Measurements from ENCODE around the gene NFIA. TPM values are rescaled to one million over a fixed set of nuclear protein-coding genes. Genes with fewer than 3 reads are reported as not detected.

NFIA gene
- total RNA-seq, 1 donor from 2014 or later: 66.6 TPM

DNA sequence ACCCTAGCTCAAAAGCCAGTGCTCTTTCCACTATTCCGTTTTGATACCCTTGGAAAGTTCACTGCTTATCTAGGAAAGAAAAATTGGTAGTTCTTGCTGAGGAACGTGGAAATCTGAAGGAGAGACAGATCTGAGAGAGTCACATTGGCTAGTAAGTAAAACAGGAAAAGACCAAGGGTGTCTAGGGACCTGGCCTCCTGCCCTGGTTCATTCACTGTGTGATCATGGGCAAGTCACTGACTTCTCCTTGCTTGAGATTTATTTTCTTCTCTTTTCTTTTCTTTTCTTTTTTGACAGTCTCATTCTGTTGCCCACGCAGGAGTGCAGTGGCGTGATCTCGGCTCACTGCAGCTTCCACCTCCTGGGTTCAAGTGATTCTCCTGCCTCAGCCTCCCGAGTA lies 90.8 kb downstream of the NFIA start:
- DNase-seq (no peak), ATAC-seq (no peak)
- TF ChIP-seq CTCF (IDR thresholded peaks at IDR 0.05): no peak
- H3K4me3 ChIP-seq: no peak overlapping the region
- H3K9me3 ChIP-seq: no peaks in the 10 kb centered on the region
- no peaks in the 10 kb centered on the region for H3K36me3 ChIP-seq
- intact Hi-C loops (cut with DNase I): no loop called here
- H3K4me1 ChIP-seq: peaks cover 21% of the 10 kb centered on the region
- H3K27me3 ChIP-seq: no peaks in the 10 kb centered on the region
- no peak overlapping the region for H3K27ac ChIP-seq

DNA sequence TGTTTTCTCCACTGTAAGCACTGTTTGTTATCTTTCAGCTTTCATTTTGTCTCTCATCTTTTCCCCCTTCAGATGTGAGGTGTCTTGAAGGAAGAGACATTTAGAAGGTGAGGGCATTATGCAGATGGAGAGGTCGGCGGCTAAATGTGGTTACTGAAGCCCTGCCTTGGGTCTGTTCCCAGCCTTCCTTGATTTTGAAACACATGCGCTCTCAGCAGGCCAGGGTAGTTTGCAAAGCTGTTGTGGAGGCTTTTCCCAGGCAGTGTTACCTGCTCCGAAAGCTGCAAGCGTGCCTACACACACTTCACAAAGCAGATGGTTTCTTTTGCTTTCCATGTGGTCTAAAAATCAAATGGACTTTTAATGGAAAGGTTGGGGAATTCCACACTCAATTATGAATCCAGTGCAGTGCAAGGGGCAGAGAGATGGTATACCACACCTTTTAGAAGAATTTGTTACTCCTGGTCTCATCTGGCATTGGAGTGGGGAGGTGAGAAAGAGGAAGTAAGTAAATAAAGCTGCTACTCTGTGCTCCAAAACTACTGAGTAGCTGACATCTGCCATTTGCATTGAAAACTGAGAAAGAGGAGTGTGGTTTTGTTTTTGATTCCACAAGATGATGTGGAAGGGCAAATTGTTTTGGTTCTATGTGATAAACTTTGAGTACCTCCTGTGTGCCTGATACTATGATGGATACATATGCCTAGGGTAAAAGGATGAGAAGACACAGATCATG lies 91.9 kb downstream of the NFIA start:
- intact Hi-C loops (cut with DNase I): no loop called here

DNA sequence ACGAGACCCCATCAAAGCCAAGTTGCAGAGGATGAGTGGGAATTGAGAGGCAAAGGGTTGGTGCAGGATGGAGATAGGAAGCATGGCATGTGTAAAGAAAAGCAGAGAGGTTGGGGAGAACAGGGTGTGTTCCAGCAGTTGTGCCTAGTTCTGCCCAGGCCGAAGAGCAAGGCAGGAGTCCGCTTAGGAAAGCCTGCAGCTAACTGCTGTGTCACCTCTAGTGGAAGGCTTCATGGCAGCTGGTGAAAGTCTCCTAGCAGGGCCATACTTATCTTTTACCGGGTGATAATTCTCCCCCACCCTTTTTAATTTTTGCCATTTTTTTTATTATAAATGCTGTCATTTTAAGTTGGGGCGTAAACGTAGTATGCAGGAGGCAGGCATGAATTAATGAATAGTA lies 93.6 kb downstream of the NFIA start:
- no peak for DNase-seq
- Histone ChIP-seq H3K27me3 (no peaks in the 10 kb centered on the region), H3K27ac (no peak overlapping the region), H3K4me3 (no peak overlapping the region), H3K36me3 (no peaks in the 10 kb centered on the region), H3K4me1 (peaks cover 5% of the 10 kb centered on the region), H3K9me3 (no peaks in the 10 kb centered on the region)
- intact Hi-C loops (cut with DNase I): no loop called here
- TF ChIP-seq CTCF (IDR thresholded peaks at IDR 0.05): no peak
- ATAC-seq: no peak

More for the DNA sequence above, 91.9 kb downstream of the NFIA start:
- no peak overlapping the region for H3K27ac ChIP-seq
- no peaks in the 10 kb centered on the region for H3K36me3 ChIP-seq
- no peak overlapping the region for H3K4me3 ChIP-seq
- no peak for DNase-seq
- H3K9me3 ChIP-seq: no peaks in the 10 kb centered on the region
- ATAC-seq: peak; percentile 66
- H3K27me3 ChIP-seq: no peaks in the 10 kb centered on the region
- TF ChIP-seq CTCF (IDR thresholded peaks at IDR 0.05): no peak
- H3K4me1 ChIP-seq: peaks cover 16% of the 10 kb centered on the region

- intact Hi-C loops (cut with DNase I): no loop called here
- Histone ChIP-seq H3K36me3 (no peaks in the 10 kb centered on the region), H3K27ac (no peak overlapping the region), H3K4me3 (no peak overlapping the region), H3K4me1 (peaks cover 11% of the 10 kb centered on the region), H3K9me3 (no peaks in the 10 kb centered on the region), H3K27me3 (no peaks in the 10 kb centered on the region)
- TF ChIP-seq CTCF (IDR thresholded peaks at IDR 0.05): no peak
- DNase-seq (no peak), ATAC-seq (no peak)
Observed at GRCh38 chr1:61181067-61182038, 99.0 kb downstream of the NFIA start.

DNA sequence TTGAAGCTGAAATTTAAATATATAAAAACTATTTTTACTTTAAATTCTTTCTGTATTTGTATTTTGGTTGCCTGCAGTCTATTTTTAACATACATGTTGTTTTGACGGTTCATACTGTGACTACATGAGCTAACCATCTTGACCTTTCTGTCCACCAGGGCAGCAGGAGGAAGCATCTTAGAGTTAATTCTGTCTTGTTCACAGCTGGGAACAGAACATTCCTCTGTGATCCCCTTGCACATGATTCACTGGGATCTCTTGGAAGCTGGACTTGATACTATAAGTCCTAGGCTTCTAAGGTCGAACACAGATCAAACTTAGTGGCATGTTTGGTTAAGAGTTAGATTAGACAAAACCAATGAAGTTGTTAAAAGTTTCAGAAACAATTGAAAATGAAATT lies 99.7 kb downstream of the NFIA start:
- Histone ChIP-seq H3K9me3 (no peaks in the 10 kb centered on the region), H3K27ac (no peak overlapping the region), H3K27me3 (no peaks in the 10 kb centered on the region), H3K4me3 (no peak overlapping the region), H3K4me1 (peaks cover 11% of the 10 kb centered on the region), H3K36me3 (no peaks in the 10 kb centered on the region)
- no peak for ATAC-seq
- no peak for DNase-seq
- TF ChIP-seq CTCF (IDR thresholded peaks at IDR 0.05): no peak
- intact Hi-C loops (cut with DNase I): no loop called here
